Activated T-cell treated with anti-CD3 and anti-CD28 coated beads, Interleukin-2, amount 50 U/mL, for 4 hours (primary cell): ENCODE measurements around the gene KRT35. TPM values are rescaled to one million over a fixed set of nuclear protein-coding genes. Genes with fewer than 3 reads are reported as not detected.

Source experiments
- ATAC-seq, 2 donors: fragments of 200-7000 bp; cut with Tn5 transposase; one replicate each; pipeline ENCODE4 v1.10.0; 2021
- DNase-seq: peaks from one replicate; pipeline ENCODE4 v3.0.0-alpha.2; 2020
- H3K27me3 Mint-ChIP-seq: one replicate; pipeline ENCODE4 v1.8.0; 2021; ENCODE audit warnings: low read depth, mixed read lengths
- H3K36me3 Mint-ChIP-seq: one replicate; pipeline ENCODE4 v1.8.0; 2022; ENCODE audit warnings: mixed read lengths; ENCODE audit not compliant: insufficient read depth
- H3K4me1 Mint-ChIP-seq: one replicate; pipeline ENCODE4 v1.8.0; 2021; ENCODE audit warnings: low read depth, mixed read lengths
- H3K4me3 Mint-ChIP-seq: one replicate; pipeline ENCODE4 v1.8.0; 2021; ENCODE audit warnings: mild to moderate bottlenecking, moderate library complexity, mixed read lengths
- H3K9me3 Mint-ChIP-seq: one replicate; pipeline ENCODE4 v1.8.0; 2021; ENCODE audit warnings: mixed read lengths
- total RNA-seq, 3 donors: library from RNA; stranded (reverse); gene quantifications; one replicate each; pipeline ENCODE4 v1.2.1, GENCODE V29; 2021

The KRT35 gene
- total RNA-seq, 3 donors from 2014 or later: not detected

GRCh38 chr17:41518789-41519449 is 38.0 kb upstream of the KRT35 start, which contains the start of gene KRT15:
Gene KRT15, minus strand, starts transcription at chr17:41518890. Its CDS starts 63 bp downstream, at chr17:41518827.
- ATAC-seq (no peak), DNase-seq (no peak)
- Mint-ChIP-seq H3K4me1 (no peaks in the 10 kb centered on the region), H3K36me3 (no peaks in the 10 kb centered on the region), H3K9me3 (no peaks in the 10 kb centered on the region), H3K4me3 (no peak within 1 kb of the TSS), H3K27me3 (peaks cover 2% of the 10 kb centered on the region)

- peaks cover 2% of the 10 kb centered on the region for H3K27me3 Mint-ChIP-seq
- no peaks in the 10 kb centered on the region for H3K36me3 Mint-ChIP-seq
- no peak overlapping the region for H3K4me3 Mint-ChIP-seq
- H3K9me3 Mint-ChIP-seq: no peaks in the 10 kb centered on the region
- no peak for ATAC-seq
- H3K4me1 Mint-ChIP-seq: no peaks in the 10 kb centered on the region
- DNase-seq: no peak
Measured at GRCh38 chr17:41518031-41518430, 37.1 kb upstream of the KRT35 start.

GRCh38 chr17:41516830-41517283 is 35.9 kb upstream of the KRT35 start:
- Mint-ChIP-seq H3K4me1 (no peaks in the 10 kb centered on the region), H3K4me3 (no peak overlapping the region), H3K36me3 (no peaks in the 10 kb centered on the region), H3K9me3 (no peaks in the 10 kb centered on the region), H3K27me3 (peaks cover 2% of the 10 kb centered on the region)
- DNase-seq: no peak
- no peak for ATAC-seq

GRCh38 chr17:41516147-41516829 is 35.3 kb upstream of the KRT35 start:
- no peak for DNase-seq
- H3K27me3 Mint-ChIP-seq: peaks cover 2% of the 10 kb centered on the region
- H3K9me3 Mint-ChIP-seq: no peaks in the 10 kb centered on the region
- no peaks in the 10 kb centered on the region for H3K4me1 Mint-ChIP-seq
- no peaks in the 10 kb centered on the region for H3K36me3 Mint-ChIP-seq
- no peak overlapping the region for H3K4me3 Mint-ChIP-seq
- ATAC-seq: no peak

- no peak for ATAC-seq
- DNase-seq: no peak
- H3K4me1 Mint-ChIP-seq: no peaks in the 10 kb centered on the region
- no peaks in the 10 kb centered on the region for H3K9me3 Mint-ChIP-seq
- H3K27me3 Mint-ChIP-seq: peaks cover 2% of the 10 kb centered on the region
- no peak overlapping the region for H3K4me3 Mint-ChIP-seq
- no peaks in the 10 kb centered on the region for H3K36me3 Mint-ChIP-seq
Measured at GRCh38 chr17:41513168-41513547, 32.2 kb upstream of the KRT35 start.

- H3K27me3 Mint-ChIP-seq: peaks cover 2% of the 10 kb centered on the region
- no peaks in the 10 kb centered on the region for H3K36me3 Mint-ChIP-seq
- no peaks in the 10 kb centered on the region for H3K9me3 Mint-ChIP-seq
- ATAC-seq (no peak), DNase-seq (no peak)
- H3K4me3 Mint-ChIP-seq: no peak overlapping the region
- H3K4me1 Mint-ChIP-seq: no peaks in the 10 kb centered on the region
Measured at GRCh38 chr17:41512546-41513167, 31.7 kb upstream of the KRT35 start.

- DNase-seq (no peak), ATAC-seq (no peak)
- Mint-ChIP-seq H3K4me3 (no peak overlapping the region), H3K4me1 (no peaks in the 10 kb centered on the region), H3K36me3 (no peaks in the 10 kb centered on the region), H3K9me3 (no peaks in the 10 kb centered on the region), H3K27me3 (peaks cover 2% of the 10 kb centered on the region)
Measured at GRCh38 chr17:41511716-41512115, 30.8 kb upstream of the KRT35 start.

GRCh38 chr17:41511116-41511515 is 30.2 kb upstream of the KRT35 start:
- H3K27me3 Mint-ChIP-seq: peaks cover 2% of the 10 kb centered on the region
- no peak overlapping the region for H3K4me3 Mint-ChIP-seq
- no peaks in the 10 kb centered on the region for H3K4me1 Mint-ChIP-seq
- no peaks in the 10 kb centered on the region for H3K36me3 Mint-ChIP-seq
- ATAC-seq (no peak), DNase-seq (no peak)
- H3K9me3 Mint-ChIP-seq: no peaks in the 10 kb centered on the region

- H3K9me3 Mint-ChIP-seq: no peaks in the 10 kb centered on the region
- H3K4me1 Mint-ChIP-seq: no peaks in the 10 kb centered on the region
- peaks cover 2% of the 10 kb centered on the region for H3K27me3 Mint-ChIP-seq
- H3K4me3 Mint-ChIP-seq: no peak overlapping the region
- DNase-seq: no peak
- ATAC-seq: no peak
- no peaks in the 10 kb centered on the region for H3K36me3 Mint-ChIP-seq
Measured at GRCh38 chr17:41510251-41511065, 29.5 kb upstream of the KRT35 start.

- Mint-ChIP-seq H3K4me3 (no peak overlapping the region), H3K4me1 (no peaks in the 10 kb centered on the region), H3K27me3 (no peaks in the 10 kb centered on the region), H3K9me3 (no peaks in the 10 kb centered on the region), H3K36me3 (no peaks in the 10 kb centered on the region)
- ATAC-seq (no peak), DNase-seq (no peak)
Measured at GRCh38 chr17:41507315-41507880, 26.4 kb upstream of the KRT35 start.

GRCh38 chr17:41505809-41506767 is 25.1 kb upstream of the KRT35 start:
- ATAC-seq: no peak
- no peaks in the 10 kb centered on the region for H3K36me3 Mint-ChIP-seq
- DNase-seq: no peak
- no peaks in the 10 kb centered on the region for H3K4me1 Mint-ChIP-seq
- H3K27me3 Mint-ChIP-seq: no peaks in the 10 kb centered on the region
- H3K4me3 Mint-ChIP-seq: no peak overlapping the region
- H3K9me3 Mint-ChIP-seq: no peaks in the 10 kb centered on the region

- no peak for DNase-seq
- Mint-ChIP-seq H3K4me3 (no peak within 1 kb of the TSS), H3K27me3 (no peaks in the 10 kb centered on the region), H3K4me1 (no peaks in the 10 kb centered on the region), H3K9me3 (no peaks in the 10 kb centered on the region), H3K36me3 (no peaks in the 10 kb centered on the region)
- ATAC-seq: no peak
Measured at GRCh38 chr17:41505007-41505808, 24.3 kb upstream of the KRT35 start, which contains the start of gene KRT13. Gene KRT13, minus strand, starts transcription at chr17:41505612. Its CDS starts 62 bp downstream, at chr17:41505550.
